WTC11 (cell line): Measurements from ENCODE around the gene NALCN. TPM values are rescaled to one million over a fixed set of nuclear protein-coding genes. Genes with fewer than 3 reads are reported as not detected.

Experiments
- ATAC-seq: fragments of 200-7000 bp; cut with Tn5 transposase; 2 replicates; pipeline ENCODE4 v1.10.0; 2021; ENCODE audit warnings: mild to moderate bottlenecking, moderate library complexity
- CTCF ChIA-PET: fragments of 300-600 bp; sonication (Branson Sonifier 250); formaldehyde crosslinking; loops from one replicate; lab custom pipeline; 2021; ENCODE audit warnings: antibody characterized with exemption; lab: Charles Lee
- POLR2A ChIA-PET: fragments of 350-600 bp; sonication (Branson Sonifier 250); formaldehyde crosslinking; loops from one replicate; lab custom pipeline; 2021; ENCODE audit warnings: antibody characterized with exemption; lab: Charles Lee
- DNase-seq: peaks from one replicate; pipeline ENCODE4 v3.0.0; 2021; ENCODE audit warnings: low spot score
- H3K27ac Mint-ChIP-seq: 2 replicates; pipeline ENCODE4 v1.8.0; 2021; ENCODE audit warnings: mixed read lengths
- H3K27me3 Mint-ChIP-seq: 2 replicates; pipeline ENCODE4 v1.8.0; 2021; ENCODE audit warnings: low read depth, mild to moderate bottlenecking, moderate library complexity, mixed read lengths
- H3K36me3 Mint-ChIP-seq: 2 replicates; pipeline ENCODE4 v1.8.0; 2021; ENCODE audit warnings: mixed read lengths
- H3K4me1 Mint-ChIP-seq: 2 replicates; pipeline ENCODE4 v1.8.0; 2022; ENCODE audit warnings: mixed read lengths
- H3K4me3 Mint-ChIP-seq: 2 replicates; pipeline ENCODE4 v1.8.0; 2021; ENCODE audit warnings: mild to moderate bottlenecking, moderate library complexity, mixed read lengths
- H3K9me3 Mint-ChIP-seq: 2 replicates; pipeline ENCODE4 v1.8.0; 2021; ENCODE audit warnings: mixed read lengths
- ATF6 ChIP-seq: sonication (generic); formaldehyde crosslinking; IDR thresholded peaks from 2 replicates; pipeline ENCODE4 v1.8.1; 2023; ENCODE audit warnings: mild to moderate bottlenecking, missing genetic modification reagents
- ESRRA ChIP-seq: sonication (generic); formaldehyde crosslinking; IDR thresholded peaks from 2 replicates; pipeline ENCODE4 v1.8.1; 2022; ENCODE audit warnings: mild to moderate bottlenecking, missing genetic modification reagents, borderline replicate concordance
- JAZF1 ChIP-seq: fragments of 250-450 bp; sonication (Bioruptor Pico); IDR thresholded peaks from 2 replicates; pipeline ENCODE4 v1.9.0; 2021; ENCODE audit warnings: moderate library complexity, mild to moderate bottlenecking, inconsistent platforms
- MAX ChIP-seq: sonication (generic); formaldehyde crosslinking; IDR thresholded peaks from 2 replicates; pipeline ENCODE4 v1.8.0; 2022; ENCODE audit warnings: mild to moderate bottlenecking, missing genetic modification reagents
- MYBL2 ChIP-seq: sonication (generic); formaldehyde crosslinking; IDR thresholded peaks from 2 replicates; pipeline ENCODE4 v1.8.1; 2023; ENCODE audit warnings: mild to moderate bottlenecking, moderate library complexity, missing genetic modification reagents
- NFATC4 ChIP-seq: fragments of 250-450 bp; sonication (Bioruptor Pico); IDR thresholded peaks from 2 replicates; pipeline ENCODE4 v1.9.0; 2021; ENCODE audit warnings: mild to moderate bottlenecking
- PRDM15 ChIP-seq: sonication (generic); formaldehyde crosslinking; IDR thresholded peaks from 2 replicates; pipeline ENCODE4 v1.8.0; 2022; ENCODE audit warnings: missing genetic modification reagents
- PREB ChIP-seq: sonication (generic); formaldehyde crosslinking; IDR thresholded peaks from 2 replicates; pipeline ENCODE4 v1.8.1; 2022; ENCODE audit warnings: mild to moderate bottlenecking, missing genetic modification reagents, moderate library complexity, borderline replicate concordance
- SMAD3 ChIP-seq: sonication (generic); formaldehyde crosslinking; IDR thresholded peaks from 2 replicates; pipeline ENCODE4 v1.8.0; 2022; ENCODE audit warnings: missing genetic modification reagents, mild to moderate bottlenecking, borderline replicate concordance
- TCF7 ChIP-seq: sonication (generic); formaldehyde crosslinking; IDR thresholded peaks from 2 replicates; pipeline ENCODE4 v1.8.0; 2022; ENCODE audit warnings: mild to moderate bottlenecking, low read depth, missing genetic modification reagents, moderate library complexity
- ZNF121 ChIP-seq: sonication (generic); formaldehyde crosslinking; IDR thresholded peaks from 2 replicates; pipeline ENCODE4 v1.8.0; 2023; ENCODE audit warnings: missing genetic modification reagents
- ZNF138 ChIP-seq: sonication (generic); formaldehyde crosslinking; conservative IDR thresholded peaks from 2 replicates; pipeline ENCODE4 v1.8.1; 2022; ENCODE audit warnings: mild to moderate bottlenecking, moderate library complexity, missing genetic modification reagents
- ZNF317 ChIP-seq: sonication (generic); formaldehyde crosslinking; IDR thresholded peaks from 2 replicates; pipeline ENCODE4 v1.8.1; 2023; ENCODE audit warnings: low read depth, mild to moderate bottlenecking, moderate library complexity, missing genetic modification reagents, borderline replicate concordance
- ZNF671 ChIP-seq: fragments of 250-450 bp; sonication (Bioruptor Pico); IDR thresholded peaks from 2 replicates; pipeline ENCODE4 v1.8.0; 2021; ENCODE audit warnings: mild to moderate bottlenecking
- total RNA-seq: library from RNA; stranded (reverse); gene quantifications from 3 replicates; pipeline ENCODE4 v1.2.3, GENCODE V29; 2021
- TF ChIP-seq, protein P1 (sequence below): sonication (generic); formaldehyde crosslinking; IDR thresholded peaks from 2 replicates; pipeline ENCODE4 v1.8.1; 2023; ENCODE audit warnings: mild to moderate bottlenecking, moderate library complexity, missing genetic modification reagents
- TF ChIP-seq, protein P2 (sequence below): fragments of 250-450 bp; sonication (Bioruptor Pico); IDR thresholded peaks from 2 replicates; pipeline ENCODE4 v1.8.0; 2021; ENCODE audit warnings: mild to moderate bottlenecking
- TF ChIP-seq, protein P3 (sequence below): sonication (generic); formaldehyde crosslinking; IDR thresholded peaks from 2 replicates; pipeline ENCODE4 v1.8.1; 2022; ENCODE audit warnings: missing genetic modification reagents, borderline replicate concordance

Gene NALCN
- total RNA-seq, 1 experiment from 2014 or later, result 0.33 TPM

DNA sequence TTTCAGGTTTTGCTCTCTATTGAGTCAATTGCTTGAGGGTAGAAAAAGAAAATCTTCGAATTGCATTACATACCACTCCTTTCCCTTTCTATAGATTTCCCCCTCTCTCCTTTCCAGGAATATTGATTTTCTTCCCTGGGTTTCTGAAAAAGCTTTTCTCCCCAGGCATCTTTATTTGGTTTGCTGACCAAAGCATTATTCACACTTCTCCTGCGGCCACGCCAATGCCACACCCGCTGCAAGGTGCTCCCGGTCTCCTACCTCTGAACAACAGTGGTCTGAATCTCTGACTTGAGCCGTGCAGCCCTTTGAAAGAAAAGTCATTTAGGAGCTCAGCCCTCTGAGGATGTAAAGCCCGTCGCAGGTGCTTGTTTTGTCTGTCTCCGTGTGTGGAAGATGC, 390.8 kb downstream of the NALCN start (continued):
- TF ChIP-seq, protein P1, sequence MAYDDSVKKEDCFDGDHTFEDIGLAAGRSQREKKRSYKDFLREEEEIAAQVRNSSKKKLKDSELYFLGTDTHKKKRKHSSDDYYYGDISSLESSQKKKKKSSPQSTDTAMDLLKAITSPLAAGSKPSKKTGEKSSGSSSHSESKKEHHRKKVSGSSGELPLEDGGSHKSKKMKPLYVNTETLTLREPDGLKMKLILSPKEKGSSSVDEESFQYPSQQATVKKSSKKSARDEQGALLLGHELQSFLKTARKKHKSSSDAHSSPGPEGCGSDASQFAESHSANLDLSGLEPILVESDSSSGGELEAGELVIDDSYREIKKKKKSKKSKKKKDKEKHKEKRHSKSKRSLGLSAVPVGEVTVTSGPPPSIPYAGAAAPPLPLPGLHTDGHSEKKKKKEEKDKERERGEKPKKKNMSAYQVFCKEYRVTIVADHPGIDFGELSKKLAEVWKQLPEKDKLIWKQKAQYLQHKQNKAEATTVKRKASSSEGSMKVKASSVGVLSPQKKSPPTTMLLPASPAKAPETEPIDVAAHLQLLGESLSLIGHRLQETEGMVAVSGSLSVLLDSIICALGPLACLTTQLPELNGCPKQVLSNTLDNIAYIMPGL, result no peak
- no peak for TF ChIP-seq ZNF138 (CRISPR knock-in tag)

DNA sequence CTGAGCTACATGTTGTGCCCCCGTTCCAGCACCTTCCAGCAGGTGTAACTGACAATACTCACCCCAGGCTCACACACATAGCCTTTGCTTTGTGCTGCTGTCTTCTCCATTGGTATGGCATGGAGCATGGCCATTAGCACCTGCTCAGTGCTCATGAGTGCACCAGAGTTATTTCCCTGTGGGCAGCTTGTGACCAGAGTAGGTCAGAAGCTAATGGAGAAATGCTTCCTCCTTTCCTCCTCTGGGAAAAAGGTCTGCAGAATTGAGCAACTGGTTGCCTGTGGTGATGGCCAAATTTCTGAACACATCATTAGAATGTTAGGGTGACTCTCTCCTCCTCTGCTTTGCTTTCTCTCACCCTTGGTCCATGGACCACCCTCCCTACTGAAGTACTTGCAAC, 397.2 kb downstream of the NALCN start:
- no peak for ATAC-seq
- Mint-ChIP-seq H3K4me1 (peaks cover 5% of the 10 kb centered on the region), H3K4me3 (no peak overlapping the region), H3K27me3 (no peaks in the 10 kb centered on the region), H3K9me3 (peaks cover 10% of the 10 kb centered on the region), H3K36me3 (no peaks in the 10 kb centered on the region), H3K27ac (no peak overlapping the region)
- ChIA-PET POLR2A (no interaction called here), CTCF (interaction anchor here (0.7 kb wide), 1 partner anchor 424 kb away, joined by 3 read pairs; no protein-coding TSS in a partner anchor)
- TF ChIP-seq PRDM15 (CRISPR knock-in tag) (no peak), PREB (CRISPR knock-in tag) (no peak), MAX (CRISPR knock-in tag) (no peak), NFATC4 (CRISPR knock-in tag) (no peak), ESRRA (no peak), SMAD3 (CRISPR knock-in tag) (no peak), ATF6 (no peak), TCF7 (CRISPR knock-in tag) (no peak), JAZF1 (CRISPR knock-in tag) (no peak), ZNF121 (CRISPR knock-in tag) (no peak), ZNF317 (CRISPR knock-in tag) (no peak), MYBL2 (CRISPR knock-in tag) (no peak), ZNF671 (no peak)
- TF ChIP-seq, protein P2, sequence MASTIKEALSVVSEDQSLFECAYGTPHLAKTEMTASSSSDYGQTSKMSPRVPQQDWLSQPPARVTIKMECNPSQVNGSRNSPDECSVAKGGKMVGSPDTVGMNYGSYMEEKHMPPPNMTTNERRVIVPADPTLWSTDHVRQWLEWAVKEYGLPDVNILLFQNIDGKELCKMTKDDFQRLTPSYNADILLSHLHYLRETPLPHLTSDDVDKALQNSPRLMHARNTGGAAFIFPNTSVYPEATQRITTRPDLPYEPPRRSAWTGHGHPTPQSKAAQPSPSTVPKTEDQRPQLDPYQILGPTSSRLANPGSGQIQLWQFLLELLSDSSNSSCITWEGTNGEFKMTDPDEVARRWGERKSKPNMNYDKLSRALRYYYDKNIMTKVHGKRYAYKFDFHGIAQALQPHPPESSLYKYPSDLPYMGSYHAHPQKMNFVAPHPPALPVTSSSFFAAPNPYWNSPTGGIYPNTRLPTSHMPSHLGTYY (CRISPR knock-in tag), result no peak
- TF ChIP-seq, protein P3, sequence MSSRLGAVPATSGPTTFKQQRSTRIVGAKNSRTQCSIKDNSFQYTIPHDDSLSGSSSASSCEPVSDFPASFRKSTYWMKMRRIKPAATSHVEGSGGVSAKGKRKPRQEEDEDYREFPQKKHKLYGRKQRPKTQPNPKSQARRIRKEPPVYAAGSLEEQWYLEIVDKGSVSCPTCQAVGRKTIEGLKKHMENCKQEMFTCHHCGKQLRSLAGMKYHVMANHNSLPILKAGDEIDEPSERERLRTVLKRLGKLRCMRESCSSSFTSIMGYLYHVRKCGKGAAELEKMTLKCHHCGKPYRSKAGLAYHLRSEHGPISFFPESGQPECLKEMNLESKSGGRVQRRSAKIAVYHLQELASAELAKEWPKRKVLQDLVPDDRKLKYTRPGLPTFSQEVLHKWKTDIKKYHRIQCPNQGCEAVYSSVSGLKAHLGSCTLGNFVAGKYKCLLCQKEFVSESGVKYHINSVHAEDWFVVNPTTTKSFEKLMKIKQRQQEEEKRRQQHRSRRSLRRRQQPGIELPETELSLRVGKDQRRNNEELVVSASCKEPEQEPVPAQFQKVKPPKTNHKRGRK, result no peak
- no peak for DNase-seq
